ENCODE measurements around the gene CLPTM1L. TPM values are rescaled to one million over a fixed set of nuclear protein-coding genes. Genes with fewer than 3 reads are reported as not detected.
A peak's percentile ranks its signal among the peaks of the same experiment; 100 is the strongest.

The CLPTM1L gene
- total and polyA plus RNA-seq, 9 of the 15 experiments (the other 6 are each of a cell fraction or from before 2014, with no cell fraction given): 3.5 to 217 (median 177) TPM

DNA sequence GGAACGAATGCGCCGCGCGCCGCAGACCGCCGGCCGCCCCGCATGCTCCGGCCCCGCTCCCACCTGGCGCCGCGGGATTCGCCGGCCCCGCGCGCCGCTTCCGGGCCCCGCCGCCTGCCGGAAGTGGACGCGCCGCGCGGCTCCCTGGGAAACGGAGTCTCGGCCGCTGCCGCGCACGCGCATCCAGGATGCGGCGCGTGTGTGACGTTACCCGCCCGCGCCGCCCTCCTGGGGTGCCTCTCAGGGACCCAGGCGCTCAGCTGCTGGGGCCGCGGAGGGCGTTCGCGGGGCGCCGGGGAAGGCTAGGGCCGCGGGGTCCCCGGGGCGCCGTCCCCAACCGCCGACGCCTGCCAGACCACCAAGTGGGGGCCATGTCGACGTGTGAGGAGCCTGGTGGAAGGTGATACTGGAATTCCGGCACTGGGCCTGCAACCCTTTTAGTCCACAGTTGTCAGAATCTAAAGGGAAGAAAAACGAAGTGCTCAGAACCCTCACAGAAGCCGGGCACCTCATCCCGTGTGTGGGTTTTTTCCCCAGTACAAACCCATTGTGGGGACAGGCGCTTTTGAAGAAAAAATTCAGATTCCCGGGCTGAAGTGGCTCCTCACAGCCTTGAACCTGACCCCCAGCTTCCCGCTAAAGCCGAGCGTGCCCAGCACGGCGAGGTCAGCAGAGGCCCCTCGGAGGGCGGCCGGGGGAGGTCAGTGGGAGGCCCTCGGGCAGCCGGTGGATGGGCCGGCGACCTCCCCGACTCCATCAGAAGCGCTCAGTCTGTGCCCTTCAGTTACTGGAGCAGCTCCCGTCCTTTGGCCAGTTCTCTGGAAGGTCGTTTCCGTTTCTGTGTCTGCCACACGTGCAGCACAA lies at the start of gene CLPTM1L (continued):
- TF ChIP-seq, protein P1, sequence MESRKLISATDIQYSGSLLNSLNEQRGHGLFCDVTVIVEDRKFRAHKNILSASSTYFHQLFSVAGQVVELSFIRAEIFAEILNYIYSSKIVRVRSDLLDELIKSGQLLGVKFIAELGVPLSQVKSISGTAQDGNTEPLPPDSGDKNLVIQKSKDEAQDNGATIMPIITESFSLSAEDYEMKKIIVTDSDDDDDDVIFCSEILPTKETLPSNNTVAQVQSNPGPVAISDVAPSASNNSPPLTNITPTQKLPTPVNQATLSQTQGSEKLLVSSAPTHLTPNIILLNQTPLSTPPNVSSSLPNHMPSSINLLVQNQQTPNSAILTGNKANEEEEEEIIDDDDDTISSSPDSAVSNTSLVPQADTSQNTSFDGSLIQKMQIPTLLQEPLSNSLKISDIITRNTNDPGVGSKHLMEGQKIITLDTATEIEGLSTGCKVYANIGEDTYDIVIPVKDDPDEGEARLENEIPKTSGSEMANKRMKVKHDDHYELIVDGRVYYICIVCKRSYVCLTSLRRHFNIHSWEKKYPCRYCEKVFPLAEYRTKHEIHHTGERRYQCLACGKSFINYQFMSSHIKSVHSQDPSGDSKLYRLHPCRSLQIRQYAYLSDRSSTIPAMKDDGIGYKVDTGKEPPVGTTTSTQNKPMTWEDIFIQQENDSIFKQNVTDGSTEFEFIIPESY (CRISPR knock-in tag; IDR thresholded peaks at IDR 0.05): no peak
- TF ChIP-seq ATF3 (IDR thresholded peaks at IDR 0.05) (no peak), ATF3 (CRISPR knock-in tag; conservative IDR thresholded peaks at IDR 0.05) (no peak), LEF1 (IDR thresholded peaks at IDR 0.05) (no peak), NFYB (IDR thresholded peaks at IDR 0.05; ENCODE audit: extremely low read depth, insufficient read length) (no peak), CBFA2T2 (conservative IDR thresholded peaks at IDR 0.05) (no peak), ZNF584 (CRISPR knock-in tag; IDR thresholded peaks at IDR 0.05; ENCODE audit: low read depth) (peak; percentile 50; the same call in 1 of the 2 replicates), TEAD2 (tag; IDR thresholded peaks at IDR 0.05) (no peak), THRA (IDR thresholded peaks at IDR 0.05) (no peak), ZFP1 (CRISPR knock-in tag; IDR thresholded peaks at IDR 0.05) (no peak), RBM15 (IDR thresholded peaks at IDR 0.05; ENCODE audit: insufficient read depth, low read length) (no peak), FUS (optimal IDR thresholded peaks at IDR 0.05; ENCODE audit: low read depth, low read length) (no peak), BRD9 (IDR thresholded peaks at IDR 0.05; ENCODE audit: low read depth, partially characterized antibody) (no peak), SP2 (IDR thresholded peaks at IDR 0.05; ENCODE audit: extremely low read depth, low read depth, low read length, poor library complexity, severe bottlenecking) (no peak), ZNF655 (CRISPR knock-in tag; IDR thresholded peaks at IDR 0.05) (no peak), DEAF1 (CRISPR knock-in tag; IDR thresholded peaks at IDR 0.05) (no peak)
- TF ChIP-seq, protein P2, sequence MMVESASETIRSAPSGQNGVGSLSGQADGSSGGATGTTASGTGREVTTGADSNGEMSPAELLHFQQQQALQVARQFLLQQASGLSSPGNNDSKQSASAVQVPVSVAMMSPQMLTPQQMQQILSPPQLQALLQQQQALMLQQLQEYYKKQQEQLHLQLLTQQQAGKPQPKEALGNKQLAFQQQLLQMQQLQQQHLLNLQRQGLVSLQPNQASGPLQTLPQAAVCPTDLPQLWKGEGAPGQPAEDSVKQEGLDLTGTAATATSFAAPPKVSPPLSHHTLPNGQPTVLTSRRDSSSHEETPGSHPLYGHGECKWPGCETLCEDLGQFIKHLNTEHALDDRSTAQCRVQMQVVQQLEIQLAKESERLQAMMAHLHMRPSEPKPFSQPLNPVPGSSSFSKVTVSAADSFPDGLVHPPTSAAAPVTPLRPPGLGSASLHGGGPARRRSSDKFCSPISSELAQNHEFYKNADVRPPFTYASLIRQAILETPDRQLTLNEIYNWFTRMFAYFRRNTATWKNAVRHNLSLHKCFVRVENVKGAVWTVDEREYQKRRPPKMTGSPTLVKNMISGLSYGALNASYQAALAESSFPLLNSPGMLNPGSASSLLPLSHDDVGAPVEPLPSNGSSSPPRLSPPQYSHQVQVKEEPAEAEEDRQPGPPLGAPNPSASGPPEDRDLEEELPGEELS (CRISPR knock-in tag; IDR thresholded peaks at IDR 0.05; ENCODE audit: borderline replicate concordance): no peak

All from K562 (cell line).